Measurements from ENCODE around the gene KSR1. TPM values are rescaled to one million over a fixed set of nuclear protein-coding genes. Genes with fewer than 3 reads are reported as not detected.

Gene KSR1
- polyA plus RNA-seq, 1 donor from 2014 or later, result 9.2 TPM

DNA sequence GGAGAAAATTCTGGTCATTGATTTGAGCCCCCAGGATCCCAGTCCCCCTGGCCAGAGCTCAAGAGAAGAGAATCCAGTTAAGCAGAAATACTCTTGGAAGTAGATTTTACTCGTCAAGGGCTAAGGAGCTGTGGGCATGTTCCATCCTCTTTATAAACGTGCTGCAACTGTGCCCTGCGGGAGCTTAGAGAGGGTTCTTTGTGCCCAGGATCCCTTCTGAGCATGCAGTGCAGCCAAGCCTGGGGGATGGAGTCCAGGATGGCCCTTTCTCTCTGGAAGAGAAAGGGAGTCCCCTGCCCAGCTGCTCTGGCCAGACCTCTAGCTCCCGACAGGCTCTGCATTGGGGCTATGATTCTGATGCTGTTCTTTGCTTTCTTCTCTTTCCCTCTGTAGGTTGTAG lies 165.3 kb downstream of the KSR1 start:
- no peaks in the 10 kb centered on the region for H3K36me3 ChIP-seq (ENCODE audit: insufficient read depth, low read length)
- H3K9ac ChIP-seq (ENCODE audit: low read length), result no peak overlapping the region
- no peaks in the 10 kb centered on the region for H3F3A ChIP-seq (ENCODE audit: insufficient read depth, low read length, poor library complexity, severe bottlenecking)
- H3K79me2 ChIP-seq (replicated peaks; ENCODE audit: insufficient read depth, low read length), result no peaks in the 10 kb centered on the region
- no peaks in the 10 kb centered on the region for H3K9me2 ChIP-seq (ENCODE audit: insufficient read depth, low read length)
- no peak overlapping the region for H3K27ac ChIP-seq (ENCODE audit: low read length)
- no peak overlapping the region for H2AFZ ChIP-seq (ENCODE audit: low read depth, low read length)
- no peak overlapping the region for H3K4me3 ChIP-seq (ENCODE audit: low read length)
- no peaks in the 10 kb centered on the region for H3K9me3 ChIP-seq (ENCODE audit: low read length)
- no peak overlapping the region for H3K4me2 ChIP-seq (ENCODE audit: low read length)
- no peaks in the 10 kb centered on the region for H4K20me1 ChIP-seq (ENCODE audit: insufficient read depth)
- no peak for TF ChIP-seq CTCF (IDR thresholded peaks at IDR 0.05; ENCODE audit: poor library complexity, severe bottlenecking)
- no peak for TF ChIP-seq EP300 (conservative IDR thresholded peaks at IDR 0.05; ENCODE audit: poor library complexity, severe bottlenecking)
- no peak for TF ChIP-seq REST (IDR thresholded peaks at IDR 0.05; ENCODE audit: borderline replicate concordance)
- H3K27me3 ChIP-seq (ENCODE audit: insufficient read depth, low read depth, low read length), result no peaks in the 10 kb centered on the region

GRCh38 chr17:27621942-27622559 lies 165.8 kb downstream of the KSR1 start:
- Histone ChIP-seq H2AFZ (ENCODE audit: low read depth, low read length) (no peak overlapping the region), H3K4me3 (ENCODE audit: low read length) (no peak overlapping the region), H3K9me2 (ENCODE audit: insufficient read depth, low read length) (no peaks in the 10 kb centered on the region), H3K4me2 (ENCODE audit: low read length) (no peak overlapping the region), H3K79me2 (replicated peaks; ENCODE audit: insufficient read depth, low read length) (no peaks in the 10 kb centered on the region), H3K9ac (ENCODE audit: low read length) (no peak overlapping the region), H3K27ac (ENCODE audit: low read length) (no peak overlapping the region), H3K27me3 (ENCODE audit: insufficient read depth, low read depth, low read length) (no peaks in the 10 kb centered on the region), H3K36me3 (ENCODE audit: insufficient read depth, low read length) (no peaks in the 10 kb centered on the region), H4K20me1 (ENCODE audit: insufficient read depth) (no peaks in the 10 kb centered on the region), H3F3A (ENCODE audit: insufficient read depth, low read length, poor library complexity, severe bottlenecking) (no peaks in the 10 kb centered on the region), H3K9me3 (ENCODE audit: low read length) (no peaks in the 10 kb centered on the region)
- TF ChIP-seq SMC3 (conservative IDR thresholded peaks at IDR 0.05; ENCODE audit: poor library complexity) (no peak), REST (IDR thresholded peaks at IDR 0.05; ENCODE audit: borderline replicate concordance) (no peak)
